GM21619 (cell line): Measurements from ENCODE around the gene BPHL.
"Not testable (repeated sequence)": the region's sequence is repeated elsewhere in the genome, so short reads cannot be mapped to it uniquely, and the experiment has no call there.

Experiments used
- ATAC-seq: cut with Tn5 transposase; IDR thresholded peaks from one replicate; pipeline ENCODE4 v1.9.1; 2021; ENCODE audit not compliant: unreplicated experiment

BPHL gene

DNA sequence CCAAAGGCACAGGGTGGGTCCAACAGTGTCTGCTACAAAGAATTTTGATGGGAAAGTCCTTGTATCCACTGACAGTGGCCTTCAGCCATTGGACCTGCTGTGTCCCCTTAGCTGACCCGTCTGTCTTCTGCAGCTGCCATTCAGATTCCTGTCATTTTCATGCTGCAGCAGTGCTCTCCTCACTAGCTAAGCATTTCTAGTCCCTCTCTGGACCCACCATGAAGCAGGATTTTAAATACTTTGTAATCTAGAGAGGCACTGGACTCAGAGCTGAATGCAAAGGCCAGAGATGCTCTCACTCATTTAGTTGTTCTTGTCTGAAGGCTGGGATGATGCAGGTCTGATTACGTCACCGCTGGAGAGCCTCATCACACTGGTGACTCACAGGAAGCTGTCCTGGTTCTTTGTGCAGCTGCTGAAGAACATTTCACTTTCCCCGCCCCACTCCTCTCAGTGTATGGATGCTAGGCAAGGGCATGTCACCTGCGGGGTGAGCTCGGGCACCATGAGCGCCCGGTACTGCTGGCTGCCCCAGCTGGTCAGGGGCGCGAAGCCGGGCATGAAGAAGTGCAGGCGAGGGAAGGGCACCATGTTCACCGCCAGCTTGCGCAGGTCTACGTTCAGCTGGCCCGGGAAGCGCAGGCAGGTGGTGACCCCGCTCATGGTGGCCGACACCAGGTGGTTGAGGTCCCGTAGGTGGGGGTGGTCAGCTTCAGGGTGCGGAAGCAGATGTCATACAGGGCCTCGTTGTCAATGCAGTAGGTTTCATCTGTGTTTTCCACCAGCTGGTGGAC, 58.2 kb downstream of the BPHL start:
- ATAC-seq: no peak

DNA sequence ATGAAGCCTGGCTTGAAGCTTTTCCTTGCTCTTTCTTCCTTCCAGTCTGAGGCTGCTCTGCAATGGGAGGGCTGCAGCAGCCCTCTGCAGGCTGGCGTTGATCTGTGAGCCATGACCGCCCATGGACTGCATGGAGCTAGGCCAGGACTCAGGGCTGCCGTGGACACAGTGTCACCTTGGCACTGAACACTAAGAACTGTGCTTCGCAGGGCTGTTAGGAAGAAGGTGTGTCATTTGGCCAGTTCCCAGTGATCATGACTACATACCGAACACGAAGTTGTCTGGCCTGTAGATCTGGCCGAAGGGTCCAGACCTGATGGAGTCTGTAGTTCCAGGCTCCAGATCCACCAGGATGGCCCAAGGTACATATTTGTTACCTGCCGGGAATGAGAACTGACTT, 60.2 kb downstream of the BPHL start:
- not testable (repeated sequence) for ATAC-seq

DNA sequence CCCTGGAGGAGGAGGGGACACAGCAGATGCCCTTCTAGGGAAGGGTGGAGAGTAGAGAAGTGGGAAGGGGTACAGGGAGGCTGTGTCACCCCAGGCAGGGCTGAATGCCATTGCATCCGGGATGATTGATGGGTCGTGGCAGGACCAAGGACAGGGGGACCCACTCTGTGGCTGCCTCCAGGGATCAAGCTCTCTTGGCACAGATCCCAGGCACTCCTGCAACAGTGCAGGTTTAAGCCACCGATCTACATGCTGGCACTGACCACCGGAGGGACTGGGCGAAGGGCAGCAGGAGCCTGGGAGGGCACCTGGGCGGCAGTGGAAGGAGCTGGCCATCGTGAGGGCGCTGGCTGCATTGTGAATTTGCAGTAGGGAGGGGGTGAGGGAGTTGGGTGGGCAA, 61.4 kb downstream of the BPHL start:
- ATAC-seq: not testable (repeated sequence)

DNA sequence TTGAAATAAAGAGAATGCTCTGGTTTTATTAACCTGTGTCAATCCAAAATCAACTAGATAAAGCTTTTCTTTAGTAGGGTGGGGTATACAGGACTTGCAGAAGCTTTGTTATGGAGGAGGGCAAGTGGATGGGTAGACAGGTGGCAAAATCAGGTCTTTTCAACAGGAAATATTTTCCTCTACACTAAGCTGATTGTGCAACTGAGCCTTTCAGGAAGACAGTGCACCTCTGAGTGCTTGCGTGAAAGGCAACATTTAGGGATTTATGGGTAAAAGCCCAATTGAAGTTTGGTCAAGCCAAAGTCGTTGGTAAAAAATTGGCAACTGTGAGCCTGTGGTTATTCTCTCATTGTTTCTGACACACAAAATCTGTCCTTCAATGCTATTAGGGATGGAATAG, 62.6 kb downstream of the BPHL start:
- ATAC-seq: no peak

DNA sequence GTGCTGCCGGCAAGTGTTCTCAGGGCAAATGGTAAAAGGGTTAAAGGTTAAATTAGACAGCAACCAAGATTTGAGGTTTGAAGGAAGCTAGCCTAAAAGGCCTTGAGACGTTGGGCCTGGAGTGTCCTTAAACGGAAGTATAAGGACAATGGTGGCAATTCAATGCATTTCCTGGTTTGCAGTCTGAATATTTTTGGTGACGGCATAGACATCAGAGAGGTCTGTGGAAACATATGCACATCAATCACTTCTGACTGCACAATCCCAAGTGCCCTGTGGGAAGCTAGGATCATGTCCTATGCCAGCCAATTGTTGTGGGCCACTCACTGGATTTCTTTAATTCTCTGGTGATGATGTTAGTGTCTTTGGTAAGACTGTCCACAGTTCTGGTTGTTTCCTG, 64.6 kb downstream of the BPHL start:
- no peak for ATAC-seq

DNA sequence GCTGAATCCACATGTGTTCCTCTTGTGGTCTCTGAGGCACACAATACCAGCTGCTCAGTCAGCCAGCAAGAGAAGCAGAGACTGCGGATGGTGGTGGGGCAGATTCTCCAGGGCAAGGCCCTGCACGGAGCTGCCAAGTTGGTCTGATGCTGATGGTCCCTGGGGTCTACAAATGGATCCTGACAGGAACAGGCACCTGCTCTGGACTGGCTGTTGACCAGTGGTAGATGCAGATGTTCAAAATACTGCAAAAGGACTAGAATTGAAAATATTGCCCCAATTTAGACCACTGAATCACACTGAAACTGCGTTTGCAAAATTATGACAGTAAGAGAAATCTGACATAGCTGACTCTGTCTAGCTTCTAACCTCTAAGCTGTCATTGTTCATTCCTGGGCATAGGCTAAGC, 68.5 kb downstream of the BPHL start:
- ATAC-seq: no peak

DNA sequence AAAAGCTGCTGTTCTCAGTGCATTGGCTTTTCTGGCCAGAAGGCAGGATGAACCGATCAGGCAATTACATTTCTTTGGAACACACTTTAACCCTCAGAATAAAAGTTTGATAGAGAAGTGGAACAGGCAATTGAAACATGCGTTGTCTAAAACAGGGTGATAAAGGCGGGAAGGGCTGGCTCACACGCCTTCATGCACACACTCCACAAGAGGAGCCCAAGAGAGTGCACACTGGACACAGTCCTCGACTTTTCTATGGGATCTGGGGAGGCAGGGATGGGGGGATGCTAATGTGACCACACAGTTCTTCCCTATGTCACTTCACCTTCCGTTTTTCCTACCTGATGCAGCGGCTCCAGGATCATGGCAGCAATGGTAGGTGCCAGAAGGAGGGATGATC, 69.8 kb downstream of the BPHL start:
- no peak for ATAC-seq

DNA sequence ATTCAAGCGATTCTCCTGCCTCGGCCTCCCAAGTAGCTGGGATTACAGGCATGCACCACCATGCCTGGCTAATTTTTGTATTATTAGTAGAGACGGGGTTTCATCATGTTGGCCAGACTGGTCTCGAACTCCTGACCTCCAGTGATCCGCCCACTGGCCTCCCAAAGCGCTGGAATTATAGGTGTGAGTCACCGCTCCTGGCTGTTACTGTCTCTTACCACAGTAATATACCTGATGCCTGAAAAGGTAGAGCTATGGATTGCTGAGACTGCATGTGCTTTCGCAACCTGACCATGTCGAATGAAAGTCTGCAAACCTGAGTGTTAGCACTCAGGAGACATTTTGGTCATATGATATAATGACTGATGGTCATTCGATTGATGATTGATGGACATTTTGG, 70.7 kb downstream of the BPHL start:
- not testable (repeated sequence) for ATAC-seq

DNA sequence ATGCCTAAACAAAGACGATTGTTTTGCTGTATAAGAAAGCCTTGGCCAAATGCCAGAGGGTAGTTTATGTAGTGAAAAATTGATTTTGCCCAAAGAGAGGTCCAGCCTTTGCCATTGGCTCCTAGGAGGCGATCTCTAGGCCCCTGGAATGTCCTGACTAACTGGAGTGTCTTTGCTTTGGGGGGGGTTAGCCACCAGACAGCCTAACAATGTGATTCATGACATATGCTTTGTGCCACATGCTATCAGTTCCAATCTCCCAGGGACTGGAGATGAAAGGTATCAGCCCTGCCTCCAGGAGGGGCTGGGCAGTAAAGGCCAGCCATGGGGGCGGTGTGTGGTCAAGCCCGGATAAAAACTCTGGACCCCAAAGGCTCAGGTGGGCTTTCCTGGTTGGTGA, 71.5 kb downstream of the BPHL start:
- no peak for ATAC-seq

DNA sequence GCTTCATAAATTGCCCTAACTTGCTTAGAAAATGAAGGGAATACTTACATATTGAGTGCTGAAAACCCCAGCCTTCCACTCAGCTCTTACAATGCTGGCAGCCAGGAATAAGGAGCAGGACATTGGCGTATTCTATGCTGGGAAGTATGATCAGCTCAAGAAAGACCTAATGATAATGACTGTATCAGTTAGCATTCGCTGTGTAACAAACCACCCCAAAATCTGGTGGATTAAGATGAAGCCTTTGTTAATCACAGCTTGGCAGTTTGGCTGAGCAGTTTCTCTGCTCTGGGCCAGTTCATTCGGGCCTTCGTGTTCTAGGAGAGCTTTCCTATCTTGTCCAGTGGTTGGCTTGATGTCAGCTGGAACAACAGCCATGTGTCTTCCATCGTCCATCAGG, 72.3 kb downstream of the BPHL start:
- ATAC-seq: no peak

DNA sequence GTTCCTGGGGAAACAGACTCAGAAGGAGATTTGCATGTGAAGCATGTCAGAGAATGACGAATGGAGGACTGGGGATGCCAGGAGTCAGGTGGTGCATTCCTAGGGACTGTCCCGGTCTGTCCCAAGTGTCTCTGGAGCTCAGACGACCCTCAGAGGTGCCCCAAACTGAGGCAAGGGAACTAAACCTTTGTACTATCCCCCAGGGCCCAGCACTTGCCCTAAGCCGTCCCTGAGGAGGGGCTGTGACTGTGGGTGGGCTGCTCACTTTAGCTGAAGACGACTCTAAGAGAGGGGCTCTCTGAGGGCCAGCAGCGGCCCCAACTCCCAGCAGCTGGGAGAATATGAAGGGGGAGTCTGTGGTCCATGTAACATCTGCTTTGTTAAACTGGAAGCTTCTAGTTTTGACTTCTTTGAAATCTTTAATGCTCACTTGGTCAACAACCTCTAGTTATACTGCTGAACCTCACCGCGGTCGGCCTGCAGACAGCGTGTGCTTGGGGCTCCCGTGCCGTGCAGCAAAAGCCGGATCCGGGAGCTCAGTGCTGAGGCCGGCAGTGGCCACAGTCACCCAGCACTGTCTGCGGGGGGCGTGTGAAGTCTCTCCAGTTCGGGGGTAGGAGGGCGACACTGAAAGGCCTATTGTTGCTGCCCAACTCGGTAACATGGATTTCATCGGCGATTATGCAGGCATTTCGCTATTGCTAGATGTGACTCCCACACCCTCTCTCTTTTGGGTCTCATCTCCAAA, 74.8 kb downstream of the BPHL start:
- ATAC-seq: no peak

DNA sequence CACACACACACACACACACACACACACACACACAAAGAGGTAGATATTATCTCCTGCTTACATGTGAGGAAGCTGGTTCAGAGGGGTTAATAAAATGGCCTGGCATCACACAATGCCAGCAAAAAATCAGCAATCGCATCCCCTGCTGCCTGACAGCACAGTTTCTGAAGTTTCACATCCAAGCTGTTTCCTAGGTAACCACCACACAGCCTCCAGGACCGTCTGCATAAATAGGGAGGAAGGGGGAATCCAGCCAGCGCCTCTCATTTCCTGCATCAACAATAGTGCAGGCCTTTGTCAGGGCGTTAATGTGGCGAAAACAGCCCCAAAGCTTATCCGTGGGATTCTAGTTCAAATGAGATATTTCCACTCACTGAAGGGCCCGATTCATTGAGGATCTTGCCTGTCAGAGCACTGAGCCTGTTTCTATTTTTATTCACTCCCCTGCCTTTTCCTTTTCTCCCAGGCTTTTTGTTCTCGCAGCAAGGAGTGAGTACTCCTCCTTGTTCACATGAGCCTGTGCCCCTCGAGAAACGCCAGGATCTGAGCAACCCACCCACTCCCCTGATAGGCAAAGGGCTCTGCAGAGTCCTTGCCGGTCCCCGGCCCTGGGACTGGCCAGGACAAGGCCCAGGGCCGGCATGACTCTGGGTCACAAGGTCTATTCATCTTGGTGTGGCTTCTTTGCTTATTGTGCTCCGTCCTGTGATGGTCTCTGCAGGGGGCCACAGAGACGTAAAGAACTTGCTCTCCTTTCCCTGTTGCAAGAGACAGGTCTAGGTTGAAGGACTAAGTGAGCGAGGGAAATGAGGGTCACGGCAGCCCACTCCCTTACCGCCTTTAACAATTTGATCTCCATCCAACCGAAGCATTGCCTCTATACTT, 76.3 kb downstream of the BPHL start:
- ATAC-seq: no peak

DNA sequence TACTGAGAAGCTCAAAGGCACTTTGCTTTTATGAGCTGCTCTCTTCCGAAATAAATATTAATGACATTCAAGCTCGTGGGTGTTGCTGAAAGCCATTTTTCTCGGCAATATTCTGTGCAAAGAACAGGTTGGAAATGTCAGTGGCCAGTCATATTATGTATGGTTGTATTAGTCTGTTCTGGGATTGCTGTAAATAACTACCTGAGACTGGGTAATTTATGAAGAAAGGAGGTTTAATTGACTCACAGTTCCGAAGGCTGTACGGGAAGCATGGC, 76.8 kb downstream of the BPHL start:
- ATAC-seq: no peak

DNA sequence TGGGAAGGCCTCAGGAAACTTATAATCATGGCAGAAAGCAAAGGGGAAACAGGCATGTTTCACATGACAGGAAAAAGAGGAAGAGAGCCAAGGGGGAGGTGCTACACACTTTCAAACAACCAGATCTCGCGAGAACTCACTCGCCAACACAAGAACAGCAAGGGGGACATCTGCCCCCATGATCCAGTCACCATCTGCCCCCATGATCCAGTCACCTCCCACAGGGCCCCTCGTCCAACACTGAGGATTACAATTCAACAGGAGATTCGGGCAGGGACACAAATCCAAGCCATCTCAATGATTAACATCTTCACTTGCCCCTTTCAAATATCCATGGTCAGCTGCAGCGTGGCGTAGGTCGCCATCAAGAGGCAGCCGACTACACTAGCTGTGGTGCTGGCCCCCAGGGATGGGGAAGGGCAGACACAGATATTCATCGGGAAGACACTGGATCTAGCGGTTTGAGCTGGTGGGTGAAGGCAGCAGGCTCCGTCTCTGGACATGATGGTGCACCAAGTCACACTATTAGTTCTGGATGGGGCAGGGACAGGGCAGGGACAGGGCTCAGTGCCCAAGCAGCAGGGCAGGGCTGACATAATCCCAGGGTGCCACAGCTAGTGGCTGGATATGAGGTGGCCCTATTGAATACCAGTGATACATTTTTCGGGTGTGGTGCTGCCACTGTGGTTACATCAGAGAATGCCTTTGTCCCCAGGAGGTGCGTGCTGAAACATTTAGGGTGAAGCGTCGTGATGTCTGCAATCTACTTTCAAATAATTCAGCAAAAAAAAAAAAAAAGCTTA, 77.4 kb downstream of the BPHL start:
- no peak for ATAC-seq

DNA sequence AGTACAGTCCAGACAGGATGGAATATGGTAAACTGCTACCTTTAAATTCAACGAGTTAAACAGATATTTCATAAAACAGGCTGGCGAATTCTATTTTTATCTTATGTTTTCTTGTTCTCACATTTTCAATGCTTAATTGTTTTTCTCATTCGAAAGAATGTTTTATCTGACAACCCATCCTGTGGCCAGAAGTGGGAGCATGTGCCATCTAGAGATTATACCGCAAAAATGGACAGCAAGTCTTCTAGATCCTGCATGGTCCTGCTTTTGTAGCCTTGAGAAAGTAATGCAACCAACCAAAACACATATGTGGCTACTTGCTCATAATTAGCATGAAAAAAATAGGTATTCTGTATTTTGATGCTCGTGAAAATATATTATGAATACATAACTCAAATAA, 78.3 kb downstream of the BPHL start:
- ATAC-seq: no peak

DNA sequence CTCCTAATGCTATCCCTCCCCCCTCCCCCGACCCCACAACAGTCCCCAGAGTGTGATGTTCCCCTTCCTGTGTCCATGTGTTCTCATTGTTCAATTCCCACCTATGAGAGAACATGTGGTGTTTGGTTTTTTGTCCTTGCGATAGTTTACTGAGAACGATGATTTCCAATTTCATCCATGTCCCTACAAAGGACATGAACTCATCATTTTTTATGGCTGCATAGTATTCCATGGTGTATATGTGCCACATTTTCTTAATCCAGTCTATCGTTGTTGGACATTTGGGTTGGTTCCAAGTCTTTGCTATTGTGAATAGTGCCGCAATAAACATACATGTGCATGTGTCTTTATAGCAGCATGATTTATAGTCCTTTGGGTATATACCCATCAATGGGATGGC, 79.2 kb downstream of the BPHL start:
- ATAC-seq: not testable (repeated sequence)

DNA sequence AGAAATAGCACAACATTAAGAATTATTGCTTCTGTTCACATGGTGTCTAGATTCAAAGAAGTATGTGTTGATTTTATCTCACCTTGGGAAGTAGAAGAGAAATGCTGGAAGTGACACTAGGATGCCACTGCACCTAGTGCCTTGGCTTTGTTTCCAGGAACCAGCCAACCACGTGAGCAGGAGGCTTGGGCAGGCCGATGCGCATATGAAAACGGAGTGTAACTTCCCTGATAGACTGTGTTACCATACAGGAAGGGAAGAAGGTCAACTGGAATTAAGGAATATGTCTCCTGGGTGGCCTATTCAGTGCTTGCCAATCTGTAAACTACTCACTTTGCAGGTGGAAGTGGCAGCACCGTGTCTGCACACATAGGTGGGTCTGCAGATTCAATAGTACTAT, 80.9 kb downstream of the BPHL start:
- ATAC-seq: no peak

DNA sequence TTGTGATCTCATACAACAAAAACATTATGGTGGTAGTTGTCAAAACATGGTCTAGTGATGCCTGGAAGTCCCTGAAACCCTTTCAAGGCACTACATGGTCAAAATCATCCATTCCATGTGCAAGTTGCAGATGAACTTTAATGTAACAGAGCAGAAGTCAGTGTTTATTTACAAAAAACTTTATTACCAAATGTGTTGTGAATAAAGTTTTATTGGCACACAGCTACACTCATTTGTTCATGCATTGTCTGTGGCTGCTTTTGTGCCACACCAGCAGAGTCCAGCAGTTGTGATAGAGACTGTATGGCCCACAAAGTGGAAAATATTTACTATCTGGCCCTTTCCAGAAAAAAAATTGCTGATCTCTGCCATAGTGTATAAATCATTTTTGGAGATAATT, 82.2 kb downstream of the BPHL start:
- ATAC-seq: no peak

DNA sequence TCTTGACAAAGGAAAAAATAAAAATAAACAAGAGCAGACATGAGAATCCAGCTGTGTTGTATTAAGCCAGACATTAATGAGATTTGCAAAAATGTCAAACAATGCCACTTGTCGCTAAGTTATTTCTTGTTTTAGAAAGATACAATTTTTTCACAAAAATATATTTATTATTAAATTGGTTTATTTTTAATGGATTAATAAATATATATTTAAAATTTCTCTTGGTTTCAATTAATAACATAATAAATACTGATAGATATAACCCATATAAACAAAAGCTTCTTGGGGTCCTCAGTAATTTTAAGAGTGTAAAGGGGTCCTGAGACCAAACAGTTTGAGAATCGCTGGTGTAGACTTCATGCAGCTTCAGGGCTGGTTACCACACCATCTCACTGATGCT, 82.9 kb downstream of the BPHL start:
- no peak for ATAC-seq
